ENCODE measurements around the gene TFR2.

The TFR2 gene

DNA sequence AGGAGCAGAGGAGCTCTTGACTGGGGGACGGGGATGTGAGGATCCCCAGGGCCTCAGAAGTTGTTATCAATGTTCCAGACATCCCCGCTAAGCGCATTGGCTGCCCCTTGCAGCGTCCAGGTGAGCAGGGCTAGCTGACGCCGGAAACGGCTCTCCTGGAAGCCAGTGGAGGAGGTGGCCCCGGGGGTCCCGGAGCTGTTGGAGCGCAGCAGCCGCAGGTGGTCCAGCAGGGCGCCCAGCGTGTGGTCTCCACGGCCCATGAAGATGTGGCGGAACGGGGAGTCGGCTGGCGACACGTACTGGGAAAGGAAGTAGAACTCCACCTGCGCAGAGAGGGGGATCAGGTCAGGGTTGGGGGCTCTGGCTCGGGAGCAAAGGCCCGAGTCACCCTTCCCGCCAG is 20.5 kb downstream of the TFR2 start:
- DNase-seq (ENCODE audit: insufficient read length) (no peak), FAIRE-seq (no peak)
- TF ChIP-seq POLR2A (IDR thresholded peaks at IDR 0.05; ENCODE audit: low read depth, low read length) = no peak
- no peak for TF ChIP-seq POLR2AphosphoS5 (IDR thresholded peaks at IDR 0.05; ENCODE audit: low read depth, low read length)
- TF ChIP-seq TAF1 (IDR thresholded peaks at IDR 0.05; ENCODE audit: borderline replicate concordance, low read depth, low read length) = no peak

DNA sequence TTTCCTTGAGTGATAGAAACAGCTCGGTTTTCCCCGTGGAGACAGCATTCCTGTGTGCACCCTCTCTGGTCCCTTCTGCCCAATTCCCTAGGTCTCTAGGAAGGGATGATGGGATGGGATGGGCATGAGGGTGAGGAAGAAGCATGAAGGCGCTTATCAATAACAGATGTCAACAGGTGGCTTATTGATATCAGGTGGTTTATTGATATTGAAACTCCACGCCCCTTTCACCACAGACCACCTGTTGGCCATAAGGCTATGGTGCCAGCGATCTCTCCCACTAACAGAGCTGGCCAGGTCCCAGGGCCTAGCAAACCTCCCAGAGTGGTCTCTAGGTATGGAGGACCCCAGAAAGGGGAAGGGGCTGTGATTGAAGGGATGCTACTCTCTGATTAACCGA is 21.1 kb downstream of the TFR2 start:
- DNase-seq (ENCODE audit: insufficient read length) = no peak
- TF ChIP-seq POLR2A (IDR thresholded peaks at IDR 0.05; ENCODE audit: low read depth, low read length) (no peak), TAF1 (IDR thresholded peaks at IDR 0.05; ENCODE audit: borderline replicate concordance, low read depth, low read length) (no peak), POLR2AphosphoS5 (IDR thresholded peaks at IDR 0.05; ENCODE audit: low read depth, low read length) (no peak)
- FAIRE-seq = no peak

DNA sequence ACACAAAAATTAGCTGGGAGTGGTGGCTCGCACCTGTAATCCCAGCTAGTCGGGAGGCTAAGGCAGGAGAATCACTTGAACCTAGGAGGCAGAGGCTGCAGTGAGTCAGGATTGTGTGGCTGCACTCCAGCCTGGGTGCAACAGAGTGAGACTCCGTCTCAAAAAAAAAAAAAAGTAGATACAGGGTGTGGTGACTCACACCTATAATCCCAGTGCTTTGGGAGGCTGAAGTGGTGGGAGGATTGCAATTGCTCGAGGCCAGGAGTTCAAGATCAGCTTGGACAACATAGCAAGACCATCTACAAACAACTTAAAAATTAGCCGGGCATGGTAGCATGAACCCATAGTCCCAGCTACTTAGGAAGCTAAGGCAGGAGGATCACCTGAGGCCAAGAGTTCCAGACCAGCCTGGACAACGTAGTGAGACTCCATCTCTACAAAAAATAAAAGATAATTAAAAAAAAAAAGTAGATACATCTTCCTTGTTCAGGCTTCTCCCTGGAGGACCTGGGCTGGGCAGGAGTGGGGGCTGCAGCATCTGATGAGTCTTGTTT is 27.0 kb downstream of the TFR2 start:
- TF ChIP-seq TAF1 (IDR thresholded peaks at IDR 0.05; ENCODE audit: borderline replicate concordance, low read depth, low read length) (no peak), POLR2AphosphoS5 (IDR thresholded peaks at IDR 0.05; ENCODE audit: low read depth, low read length) (no peak), POLR2A (IDR thresholded peaks at IDR 0.05; ENCODE audit: low read depth, low read length) (no peak)
- no peak for FAIRE-seq
- no peak for DNase-seq (ENCODE audit: insufficient read length)

DNA sequence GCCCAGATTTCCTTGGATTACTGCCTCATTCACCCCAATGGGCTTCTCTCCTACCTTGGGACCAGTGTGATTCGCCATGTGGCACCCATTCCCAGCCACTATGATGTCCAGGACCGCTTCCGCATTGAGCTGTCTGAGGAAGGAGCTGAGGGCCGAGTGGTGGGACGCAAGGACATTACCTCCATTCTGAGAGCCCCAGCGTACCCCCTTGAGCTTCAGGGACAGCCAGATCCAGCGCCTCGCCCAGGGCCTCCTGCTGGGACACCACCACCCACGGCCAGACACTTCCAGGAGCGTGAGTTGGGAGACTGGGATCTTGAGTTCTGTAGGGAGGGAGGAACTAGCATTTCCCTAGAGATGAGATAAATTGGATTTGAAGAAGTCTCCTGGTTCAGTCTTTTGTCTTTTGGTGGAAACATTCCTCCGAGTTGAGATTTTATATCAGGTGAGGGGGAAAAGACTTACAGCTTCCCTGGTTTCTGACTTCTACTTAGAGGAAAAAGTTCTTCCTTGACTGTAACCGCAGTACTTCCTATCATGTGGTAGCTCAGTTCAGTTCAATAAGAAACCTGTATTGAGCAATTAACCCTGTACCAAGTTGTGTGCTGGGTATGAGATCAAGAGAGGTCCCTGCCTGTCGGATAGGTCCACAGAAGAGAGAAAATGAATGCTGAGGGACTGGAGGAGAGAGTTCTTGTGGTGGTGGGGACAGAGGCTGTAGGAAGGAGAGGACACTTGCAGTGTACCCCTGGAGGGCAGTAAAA is 27.8 kb downstream of the TFR2 start:
- DNase-seq (ENCODE audit: insufficient read length) (no peak), FAIRE-seq (no peak)
- no peak for TF ChIP-seq POLR2A (IDR thresholded peaks at IDR 0.05; ENCODE audit: low read depth, low read length)
- no peak for TF ChIP-seq TAF1 (IDR thresholded peaks at IDR 0.05; ENCODE audit: borderline replicate concordance, low read depth, low read length)
- no peak for TF ChIP-seq POLR2AphosphoS5 (IDR thresholded peaks at IDR 0.05; ENCODE audit: low read depth, low read length)

DNA sequence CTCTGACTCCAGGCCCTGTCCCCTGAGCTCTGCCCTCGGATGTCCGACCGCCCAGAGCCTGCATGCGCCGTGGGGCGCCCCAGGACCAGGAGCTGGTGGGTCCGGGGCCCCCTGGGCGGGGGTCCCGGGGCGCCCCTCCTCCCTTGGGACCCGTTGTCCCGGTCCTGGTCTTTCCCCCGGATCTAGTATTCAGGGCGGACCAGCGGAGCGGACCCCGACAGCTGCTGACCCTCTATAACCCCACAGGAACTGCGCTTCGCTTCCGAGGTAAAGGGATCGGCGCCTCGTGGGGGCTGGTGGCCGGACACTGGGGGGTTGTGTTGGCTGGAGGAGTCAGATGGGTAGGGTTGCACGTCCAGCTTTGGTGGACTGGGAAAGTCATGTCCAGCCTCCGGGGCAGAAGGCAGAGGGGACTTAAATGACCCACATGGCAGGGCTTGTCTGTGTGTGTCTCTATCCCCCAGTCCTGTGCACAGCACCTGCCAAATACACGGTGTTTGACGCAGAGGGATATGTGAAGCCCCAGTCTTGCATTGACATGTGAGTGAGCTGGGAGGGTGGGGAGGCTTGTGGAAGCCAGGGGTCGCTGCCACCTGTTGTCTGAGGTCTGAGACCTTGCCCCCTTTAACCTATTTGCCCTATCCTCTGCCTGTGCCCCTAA is 28.5 kb downstream of the TFR2 start:
- TF ChIP-seq TAF1 (IDR thresholded peaks at IDR 0.05; ENCODE audit: borderline replicate concordance, low read depth, low read length) = no peak
- no peak for TF ChIP-seq POLR2A (IDR thresholded peaks at IDR 0.05; ENCODE audit: low read depth, low read length)
- no peak for TF ChIP-seq POLR2AphosphoS5 (IDR thresholded peaks at IDR 0.05; ENCODE audit: low read depth, low read length)
- DNase-seq (ENCODE audit: insufficient read length) (no peak), FAIRE-seq (peak; percentile 82)

DNA sequence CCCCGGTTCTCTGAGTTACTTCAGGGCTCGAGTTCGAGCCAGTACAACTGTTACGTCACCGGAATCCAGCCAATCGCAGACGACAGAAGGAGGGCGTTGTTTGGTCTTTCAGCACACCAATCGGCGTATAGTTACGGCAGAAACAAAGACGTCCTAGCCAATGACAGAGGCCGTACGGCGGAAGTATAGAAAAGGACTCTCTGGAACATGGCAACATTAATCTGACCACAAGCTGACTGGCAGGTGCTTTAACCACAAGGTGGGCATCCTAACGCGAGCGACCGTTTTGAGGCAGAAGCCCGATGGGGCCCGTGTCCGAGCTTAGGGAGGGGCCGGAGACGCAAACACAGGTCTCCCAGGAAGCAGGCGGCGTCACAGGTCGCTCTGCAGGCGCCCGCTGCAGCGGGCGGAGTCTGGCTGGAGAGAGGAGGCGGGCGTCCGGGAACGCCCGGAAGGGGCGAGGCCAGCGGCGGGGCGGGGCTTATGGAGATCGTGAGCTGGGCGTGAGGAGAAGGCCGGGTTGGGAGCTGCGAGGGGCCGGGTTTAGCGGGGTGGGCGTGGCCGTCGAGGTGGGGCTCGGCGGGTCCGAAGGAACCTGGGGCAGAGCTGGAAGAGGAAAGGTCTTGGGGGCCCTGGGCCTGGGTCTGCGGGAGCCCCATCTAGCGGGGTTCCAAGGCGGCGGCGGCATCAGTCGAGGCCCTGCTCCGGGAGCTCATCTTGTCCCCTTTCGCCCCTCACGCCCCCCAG is 29.2 kb downstream of the TFR2 start, which contains the start of gene MOSPD3:
Gene MOSPD3, plus strand, starts transcription at position 558 of the 747 bp plus-strand sequence. CDS start 252 bp downstream, outside the sequence.
- TF ChIP-seq TAF1 (IDR thresholded peaks at IDR 0.05; ENCODE audit: borderline replicate concordance, low read depth, low read length) = no peak
- TF ChIP-seq POLR2A (IDR thresholded peaks at IDR 0.05; ENCODE audit: low read depth, low read length) = no peak
- TF ChIP-seq POLR2AphosphoS5 (IDR thresholded peaks at IDR 0.05; ENCODE audit: low read depth, low read length) = peak; percentile 72
- DNase-seq (ENCODE audit: insufficient read length) (peak; percentile 99), FAIRE-seq (peak; percentile 99)

DNA sequence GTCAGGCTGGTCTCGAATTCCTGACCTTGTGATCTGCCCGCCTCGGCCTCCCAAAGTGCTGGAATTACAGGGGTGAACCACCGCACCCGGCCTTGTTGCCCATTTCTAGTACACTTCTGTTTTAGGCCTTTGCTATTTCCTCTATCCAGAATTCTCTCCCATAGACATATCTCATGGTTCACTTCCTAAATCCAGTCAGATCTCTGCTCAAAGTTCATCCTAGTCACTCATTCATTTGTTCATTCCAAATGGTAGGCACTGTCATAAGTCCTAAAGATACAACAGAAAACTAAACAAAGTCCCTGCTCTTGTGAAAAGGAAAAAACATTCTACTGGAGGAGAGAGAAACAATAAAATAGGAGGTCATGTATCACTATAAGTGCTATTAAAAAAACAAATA is 31.4 kb downstream of the TFR2 start:
- DNase-seq (ENCODE audit: insufficient read length) = no peak
- no peak for FAIRE-seq
- no peak for TF ChIP-seq POLR2AphosphoS5 (IDR thresholded peaks at IDR 0.05; ENCODE audit: low read depth, low read length)
- no peak for TF ChIP-seq TAF1 (IDR thresholded peaks at IDR 0.05; ENCODE audit: borderline replicate concordance, low read depth, low read length)
- TF ChIP-seq POLR2A (IDR thresholded peaks at IDR 0.05; ENCODE audit: low read depth, low read length) = no peak

DNA sequence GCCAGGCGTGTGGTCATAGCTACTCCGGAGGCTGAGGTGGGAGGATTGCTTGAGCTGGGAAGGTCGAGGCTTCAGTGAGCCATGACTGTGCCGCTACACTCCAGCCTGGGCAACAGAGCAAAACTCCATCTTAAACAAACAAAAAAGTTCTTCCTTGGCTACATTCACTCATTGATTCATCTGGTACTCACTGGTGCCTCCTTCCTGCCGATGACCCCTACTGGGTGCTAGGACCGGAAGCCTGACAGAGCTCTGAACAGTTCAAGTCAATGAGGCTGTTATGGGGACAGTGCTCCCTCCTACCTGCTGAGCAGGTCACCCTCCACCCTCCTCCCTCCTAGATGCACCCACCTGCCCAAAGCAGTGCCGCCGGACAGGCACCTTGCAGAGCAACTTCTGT is 34.2 kb downstream of the TFR2 start:
- no peak for TF ChIP-seq TAF1 (IDR thresholded peaks at IDR 0.05; ENCODE audit: borderline replicate concordance, low read depth, low read length)
- TF ChIP-seq POLR2A (IDR thresholded peaks at IDR 0.05; ENCODE audit: low read depth, low read length) = no peak
- no peak for TF ChIP-seq POLR2AphosphoS5 (IDR thresholded peaks at IDR 0.05; ENCODE audit: low read depth, low read length)
- FAIRE-seq (no peak), DNase-seq (ENCODE audit: insufficient read length) (no peak)

DNA sequence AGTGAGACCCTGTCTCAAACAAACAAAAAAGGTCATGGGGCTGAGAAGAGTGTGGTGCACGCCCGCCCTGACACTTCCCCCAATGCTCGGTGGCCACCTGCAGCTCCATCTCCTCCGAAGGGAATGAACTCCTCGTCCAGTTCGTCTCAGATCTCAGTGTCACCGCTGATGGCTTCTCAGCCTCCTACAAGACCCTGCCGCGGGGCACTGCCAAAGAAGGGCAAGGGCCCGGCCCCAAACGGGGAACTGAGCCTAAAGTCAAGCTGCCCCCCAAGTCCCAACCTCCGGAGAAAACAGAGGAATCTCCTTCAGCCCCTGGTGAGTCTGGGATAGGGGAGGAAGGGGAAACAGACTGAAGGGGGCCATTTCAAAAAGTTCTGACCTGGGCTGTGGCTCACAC is 35.0 kb downstream of the TFR2 start:
- FAIRE-seq (no peak), DNase-seq (ENCODE audit: insufficient read length) (no peak)
- TF ChIP-seq POLR2AphosphoS5 (IDR thresholded peaks at IDR 0.05; ENCODE audit: low read depth, low read length) (no peak), POLR2A (IDR thresholded peaks at IDR 0.05; ENCODE audit: low read depth, low read length) (no peak), TAF1 (IDR thresholded peaks at IDR 0.05; ENCODE audit: borderline replicate concordance, low read depth, low read length) (no peak)

DNA sequence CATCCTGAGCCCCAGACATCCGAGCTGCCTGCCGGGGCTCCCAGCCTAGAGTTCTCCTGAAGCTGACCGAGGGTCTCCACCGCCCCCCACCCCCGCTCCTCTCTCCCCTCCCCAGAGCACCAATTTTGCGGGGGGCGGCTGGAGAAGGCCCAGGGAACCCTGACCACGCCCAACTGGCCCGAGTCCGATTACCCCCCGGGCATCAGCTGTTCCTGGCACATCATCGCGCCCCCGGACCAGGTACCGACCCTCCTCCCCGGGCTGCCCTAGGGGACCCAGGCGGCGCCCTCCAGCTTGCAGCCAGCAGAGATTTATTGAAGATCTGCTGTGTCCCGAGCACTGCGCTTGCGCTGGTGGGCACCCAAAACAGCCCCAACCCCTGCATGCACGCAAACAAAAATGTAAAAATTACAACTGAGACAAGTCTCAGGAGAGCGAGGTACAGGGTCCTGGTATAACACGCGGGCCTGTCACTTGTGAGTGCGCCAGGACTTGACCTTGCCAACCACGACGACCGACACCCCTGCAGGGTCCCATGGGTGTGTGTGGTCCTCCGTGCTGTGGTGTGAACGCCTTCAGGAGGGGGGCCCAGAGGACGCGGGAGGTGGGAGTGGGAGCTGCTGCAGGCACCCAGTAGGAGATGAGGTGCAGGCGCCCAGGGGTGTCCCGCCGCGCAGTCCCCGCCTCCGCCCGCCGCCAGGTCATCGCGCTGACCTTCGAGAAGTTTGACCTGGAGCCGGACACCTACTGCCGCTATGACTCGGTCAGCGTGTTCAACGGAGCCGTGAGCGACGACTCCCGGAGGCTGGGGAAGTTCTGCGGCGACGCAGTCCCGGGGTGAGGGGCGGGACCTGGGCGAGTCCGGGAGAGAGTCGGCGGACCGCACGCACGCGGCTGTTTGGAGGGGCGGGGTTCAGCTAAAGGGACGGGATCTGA is 36.1 kb downstream of the TFR2 start:
- DNase-seq (ENCODE audit: insufficient read length) (no peak), FAIRE-seq (no peak)
- TF ChIP-seq POLR2AphosphoS5 (IDR thresholded peaks at IDR 0.05; ENCODE audit: low read depth, low read length) = no peak
- no peak for TF ChIP-seq TAF1 (IDR thresholded peaks at IDR 0.05; ENCODE audit: borderline replicate concordance, low read depth, low read length)
- no peak for TF ChIP-seq POLR2A (IDR thresholded peaks at IDR 0.05; ENCODE audit: low read depth, low read length)
